GM23338 (cell line): ENCODE data around the gene THBS3. TPM values are rescaled to one million over a fixed set of nuclear protein-coding genes. Genes with fewer than 3 reads are reported as not detected.
A peak's percentile ranks its signal among the peaks of the same experiment; 100 is the strongest.
"Not testable (repeated sequence)": the region's sequence is repeated elsewhere in the genome, so short reads cannot be mapped to it uniquely, and the experiment has no call there.

Source experiments
- ATAC-seq: fragments of 200-7000 bp; cut with Tn5 transposase; 3 replicates; pipeline ENCODE4 v1.9.1; 2020
- DNase-seq: peaks from one replicate; pipeline ENCODE4 v3.0.0-alpha.2; 2015; ENCODE audit warnings: low spot score
- H2AFZ ChIP-seq: fragments of 200-600 bp; sonication (generic); 2 replicates; pipeline ENCODE4 v1.8.0; 2016; ENCODE audit warnings: antibody characterized with exemption, mild to moderate bottlenecking, moderate library complexity
- H3F3A ChIP-seq: fragments of 200-600 bp; sonication (generic); replicated peaks from 2 replicates; pipeline ENCODE4 v1.8.0; 2017; ENCODE audit warnings: antibody characterized with exemption, mixed run types, low read depth
- H3K27ac ChIP-seq: fragments of 200-600 bp; sonication (generic); 2 replicates; pipeline ENCODE4 v1.6.1; 2016; ENCODE audit warnings: low read depth
- H3K27me3 ChIP-seq: fragments of 200-600 bp; sonication (generic); 2 replicates; pipeline ENCODE4 v1.8.0; 2016; ENCODE audit warnings: mild to moderate bottlenecking, mixed run types, moderate library complexity; ENCODE audit not compliant: insufficient read depth
- H3K36me3 ChIP-seq: fragments of 200-600 bp; sonication (generic); 2 replicates; pipeline ENCODE4 v1.8.0; 2016; ENCODE audit warnings: mild to moderate bottlenecking; ENCODE audit not compliant: insufficient read depth
- H3K4me1 ChIP-seq: fragments of 200-600 bp; sonication (generic); 2 replicates; pipeline ENCODE4 v1.8.0; 2016; ENCODE audit warnings: mild to moderate bottlenecking, moderate library complexity; ENCODE audit not compliant: insufficient read depth
- H3K4me2 ChIP-seq: fragments of 200-600 bp; sonication (generic); 2 replicates; pipeline ENCODE4 v1.7.1; 2017; ENCODE audit warnings: mixed run types
- H3K4me3 ChIP-seq: fragments of 200-600 bp; sonication (generic); 2 replicates; pipeline ENCODE4 v1.6.1; 2016; ENCODE audit warnings: mixed run types
- H3K79me2 ChIP-seq: fragments of 200-600 bp; sonication (generic); replicated peaks from 2 replicates; pipeline ENCODE4 v1.8.0; 2017; ENCODE audit warnings: mild to moderate bottlenecking; ENCODE audit not compliant: insufficient read depth
- H3K9me2 ChIP-seq: fragments of 200-600 bp; sonication (generic); 2 replicates; pipeline ENCODE4 v1.8.0; 2017; ENCODE audit not compliant: insufficient read depth
- H4K20me1 ChIP-seq: fragments of 200-600 bp; sonication (generic); replicated peaks from 2 replicates; pipeline ENCODE4 v1.8.0; 2017; ENCODE audit warnings: mild to moderate bottlenecking; ENCODE audit not compliant: insufficient read depth
- H3K27ac Mint-ChIP-seq: 2 replicates; pipeline ENCODE4 v1.8.0; 2020; ENCODE audit warnings: inconsistent platforms, mild to moderate bottlenecking, moderate library complexity, mixed read lengths
- H3K27me3 Mint-ChIP-seq: 3 replicates; pipeline ENCODE4 v1.8.0; 2022; ENCODE audit warnings: low read depth, mild to moderate bottlenecking, moderate library complexity, mixed read lengths, inconsistent platforms; ENCODE audit not compliant: insufficient read depth, poor library complexity
- H3K36me3 Mint-ChIP-seq: 3 replicates; pipeline ENCODE4 v1.8.0; 2021; ENCODE audit warnings: low read depth, mild to moderate bottlenecking, inconsistent platforms, moderate library complexity, mixed read lengths
- H3K4me1 Mint-ChIP-seq: 3 replicates; pipeline ENCODE4 v1.8.0; 2020; ENCODE audit warnings: mild to moderate bottlenecking, inconsistent platforms, mixed read lengths
- H3K4me3 Mint-ChIP-seq: 3 replicates; pipeline ENCODE4 v1.8.0; 2021; ENCODE audit warnings: moderate library complexity, mild to moderate bottlenecking, inconsistent platforms, mixed read lengths
- H3K9me3 Mint-ChIP-seq: 3 replicates; pipeline ENCODE4 v1.8.0; 2020; ENCODE audit warnings: moderate library complexity, mild to moderate bottlenecking, inconsistent platforms, mixed read lengths
- CREB1 ChIP-seq: fragments of 250-450 bp; sonication (Bioruptor Pico); IDR thresholded peaks from 2 replicates; pipeline ENCODE4 v1.5.0; 2020; ENCODE audit warnings: low read depth, mild to moderate bottlenecking, moderate library complexity
- EZH2 ChIP-seq: fragments of 200-600 bp; sonication (generic); IDR thresholded peaks from one replicate; pipeline ENCODE4 v1.8.0; 2017; ENCODE audit warnings: antibody characterized with exemption, mild to moderate bottlenecking, low read depth; ENCODE audit not compliant: unreplicated experiment
- EZH2phosphoT487 ChIP-seq: fragments of 200-600 bp; sonication (generic); IDR thresholded peaks from one replicate; pipeline ENCODE4 v1.8.1; 2018; ENCODE audit warnings: antibody characterized with exemption; ENCODE audit not compliant: unreplicated experiment
- JUNB ChIP-seq: IDR thresholded peaks from one replicate; pipeline ENCODE4 v1.6.1; 2016; ENCODE audit warnings: antibody characterized with exemption; ENCODE audit not compliant: unreplicated experiment
- NANOG ChIP-seq: IDR thresholded peaks from 2 replicates; pipeline ENCODE4 v1.6.1; 2016; ENCODE audit warnings: antibody characterized with exemption, borderline replicate concordance
- POLR2AphosphoS5 ChIP-seq: IDR thresholded peaks from 2 replicates; pipeline ENCODE4 v1.6.1; 2016; ENCODE audit warnings: antibody characterized with exemption, low read depth
- STAT1 ChIP-seq: IDR thresholded peaks from one replicate; pipeline ENCODE4 v1.6.1; 2016; ENCODE audit warnings: antibody characterized with exemption; ENCODE audit not compliant: unreplicated experiment
- ZNF114 ChIP-seq: fragments of 250-450 bp; sonication (Bioruptor Pico); IDR thresholded peaks from 2 replicates; pipeline ENCODE4 v1.5.0; 2020; ENCODE audit warnings: mild to moderate bottlenecking, moderate library complexity
- ZNF331 ChIP-seq: fragments of 250-450 bp; sonication (Bioruptor Pico); IDR thresholded peaks from 2 replicates; pipeline ENCODE4 v1.5.0; 2020; ENCODE audit warnings: low read depth, mild to moderate bottlenecking, moderate library complexity
- polyA plus RNA-seq: library from polyadenylated mRNA; unstranded; fragments of >200 nt; fragmentation: Nextera tagmentation; extraction: Ambion mirVana; gene quantifications from 2 replicates; pipeline ENCODE4 v1.2.1, GENCODE V29; 2016
- total RNA-seq: library from RNA; depleted of rRNA; stranded (reverse); fragments of >200 nt; shearing (Covaris generic); gene quantifications from 2 replicates; pipeline ENCODE4 v1.2.3, GENCODE V29; 2014
- TF ChIP-seq, protein P1 (sequence below): IDR thresholded peaks from 2 replicates; pipeline ENCODE4 v1.6.1; 2016; ENCODE audit warnings: antibody characterized with exemption
- TF ChIP-seq, protein P2 (sequence below), 2 experiments: fragments of 200-600 bp in 1 of 2; sonication (generic) in 1 of 2; conservative IDR thresholded peaks; 2 replicates each; pipeline versions ENCODE4 v1.5.1 to v1.6.1; 2016 to 2017; ENCODE audit warnings: antibody characterized with exemption in 2 of 2, low read depth in 2 of 2, mild to moderate bottlenecking in 2 of 2, moderate library complexity in 1 of 2
- TF ChIP-seq, protein P3 (sequence below): IDR thresholded peaks from one replicate; pipeline ENCODE4 v1.6.1; 2018; ENCODE audit warnings: antibody characterized with exemption; ENCODE audit not compliant: unreplicated experiment

The THBS3 gene
- total and polyA plus RNA-seq, 2 experiments from 2014 or later = 1.2 to 4.3 TPM

DNA sequence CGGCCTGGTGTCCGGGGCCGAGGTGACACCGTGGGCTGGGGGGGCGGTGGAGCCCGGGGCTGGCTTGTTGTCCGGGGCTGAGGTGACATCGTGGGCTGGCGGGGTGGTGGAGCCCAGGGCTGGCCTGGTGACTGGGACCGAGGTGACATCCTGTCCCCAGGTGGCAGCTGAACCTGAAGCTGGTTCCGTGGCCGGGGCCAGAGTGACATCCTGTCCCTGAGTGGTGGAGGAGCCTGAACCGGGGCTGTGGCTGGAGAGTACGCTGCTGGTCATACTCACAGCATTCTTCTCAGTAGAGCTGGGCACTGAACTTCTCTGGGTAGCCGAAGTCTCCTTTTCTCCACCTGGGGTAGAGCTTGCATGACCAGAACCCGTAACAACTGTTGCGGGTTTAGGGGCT, 15.8 kb downstream of the THBS3 start:
- DNase-seq (no peak), ATAC-seq (no peak)

DNA sequence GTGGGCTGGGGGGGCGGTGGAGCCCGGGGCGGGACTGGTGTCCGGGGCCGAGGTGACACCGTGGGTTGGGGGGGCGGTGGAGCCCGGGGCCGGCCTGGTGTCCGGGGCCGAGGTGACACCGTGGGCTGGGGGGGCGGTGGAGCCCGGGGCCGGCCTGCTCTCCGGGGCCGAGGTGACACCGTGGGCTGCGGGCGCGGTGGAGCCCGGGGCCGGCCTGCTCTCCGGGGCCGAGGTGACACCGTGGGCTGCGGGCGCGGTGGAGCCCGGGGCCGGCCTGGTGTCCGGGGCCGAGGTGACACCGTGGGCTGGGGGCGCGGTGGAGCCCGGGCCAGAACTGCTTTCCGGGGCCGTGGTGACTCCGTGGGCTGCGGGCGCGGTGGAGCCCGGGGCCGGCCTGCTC, 17.8 kb downstream of the THBS3 start:
- H3K4me2 ChIP-seq, H3K27me3 ChIP-seq, H3K27ac ChIP-seq, ATAC-seq, H3K4me3 Mint-ChIP-seq, H3K9me2 ChIP-seq, H3K9me3 Mint-ChIP-seq, H3K4me3 ChIP-seq, H3K27ac Mint-ChIP-seq, H2AFZ ChIP-seq, H3K79me2 ChIP-seq, DNase-seq, H4K20me1 ChIP-seq, H3K36me3 ChIP-seq, H3K36me3 Mint-ChIP-seq: not testable (repeated sequence)
- Histone ChIP-seq H3F3A (peaks cover 16% of the 10 kb centered on the region; the same call in 1 of the 2 replicates), H3K4me1 (peaks cover 24% of the 10 kb centered on the region)
- H3K4me1 Mint-ChIP-seq = peaks cover 42% of the 10 kb centered on the region
- peaks cover 40% of the 10 kb centered on the region for H3K27me3 Mint-ChIP-seq

More for the DNA sequence above, 15.8 kb downstream of the THBS3 start:
- H3K36me3 ChIP-seq = peaks cover 2% of the 10 kb centered on the region
- peaks cover 12% of the 10 kb centered on the region for H3K4me1 ChIP-seq
- no peak overlapping the region for H3K4me3 ChIP-seq
- peaks cover 19% of the 10 kb centered on the region for H3F3A ChIP-seq
- no peak overlapping the region; the same call in 1 of the 2 replicates for H3K4me2 ChIP-seq
- H3K9me2 ChIP-seq = no peaks in the 10 kb centered on the region
- no peaks in the 10 kb centered on the region for H4K20me1 ChIP-seq
- no peaks in the 10 kb centered on the region for H3K27me3 ChIP-seq
- no peak overlapping the region for H2AFZ ChIP-seq
- H3K27ac ChIP-seq = no peak overlapping the region
- H3K9me3 Mint-ChIP-seq = peaks cover 6% of the 10 kb centered on the region; the same call in 1 of the 3 replicates
- H3K36me3 Mint-ChIP-seq = peaks cover 21% of the 10 kb centered on the region
- H3K27me3 Mint-ChIP-seq = peaks cover 41% of the 10 kb centered on the region
- H3K79me2 ChIP-seq = peaks cover 16% of the 10 kb centered on the region
- H3K4me3 Mint-ChIP-seq = peak overlapping the region; percentile 50; the same call in 1 of the 3 replicates
- no peak overlapping the region; the same call in 1 of the 2 replicates for H3K27ac Mint-ChIP-seq
- peaks cover 31% of the 10 kb centered on the region for H3K4me1 Mint-ChIP-seq
- TF ChIP-seq CREB1 (CRISPR knock-in tag) = no peak

DNA sequence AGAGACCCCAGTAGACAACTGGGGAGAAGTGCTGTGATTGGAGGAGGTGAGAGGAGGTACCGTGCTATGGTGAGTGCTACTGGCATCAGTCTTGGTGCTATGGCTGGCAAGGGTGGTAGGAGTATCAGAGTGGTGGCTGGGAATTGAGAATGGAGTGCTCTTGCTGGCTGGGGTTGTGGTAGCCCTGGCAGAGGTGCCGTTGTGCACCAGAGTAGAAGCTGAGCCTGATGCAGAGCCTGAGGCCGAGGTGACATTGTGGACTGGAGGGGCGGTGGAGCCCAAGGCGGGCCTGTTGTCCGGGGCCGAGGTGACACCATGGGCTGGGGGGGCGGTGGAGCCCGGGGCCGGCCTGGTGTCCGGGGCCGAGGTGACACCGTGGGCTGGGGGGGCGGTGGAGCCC, 19.4 kb downstream of the THBS3 start:
- Mint-ChIP-seq H3K9me3 (0 out of 3 replicates have a peak, but pooled peaks cover 2% of the 10 kb centered on the region), H3K4me1 (peaks cover 39% of the 10 kb centered on the region), H3K27me3 (peaks cover 28% of the 10 kb centered on the region), H3K27ac (peak overlapping the region; percentile 81), H3K4me3 (peak overlapping the region; percentile 14; the same call in 1 of the 3 replicates), H3K36me3 (peaks cover 12% of the 10 kb centered on the region; the same call in 2 of the 3 replicates)
- H3K4me1 ChIP-seq = peaks cover 23% of the 10 kb centered on the region
- no peaks in the 10 kb centered on the region for H3K79me2 ChIP-seq
- no peak overlapping the region for H3K4me3 ChIP-seq
- H4K20me1 ChIP-seq = no peaks in the 10 kb centered on the region
- no peaks in the 10 kb centered on the region for H3K27me3 ChIP-seq
- no peak overlapping the region for H3K27ac ChIP-seq
- H3K9me2 ChIP-seq = no peaks in the 10 kb centered on the region
- no peak overlapping the region for H2AFZ ChIP-seq
- peaks cover 10% of the 10 kb centered on the region; the same call in 1 of the 2 replicates for H3F3A ChIP-seq
- DNase-seq (no peak), ATAC-seq (no peak)
- no peaks in the 10 kb centered on the region for H3K36me3 ChIP-seq
- no peak overlapping the region for H3K4me2 ChIP-seq
- TF ChIP-seq CREB1 (CRISPR knock-in tag) = no peak
- TF ChIP-seq EZH2phosphoT487 = no peak
- TF ChIP-seq, protein P1, sequence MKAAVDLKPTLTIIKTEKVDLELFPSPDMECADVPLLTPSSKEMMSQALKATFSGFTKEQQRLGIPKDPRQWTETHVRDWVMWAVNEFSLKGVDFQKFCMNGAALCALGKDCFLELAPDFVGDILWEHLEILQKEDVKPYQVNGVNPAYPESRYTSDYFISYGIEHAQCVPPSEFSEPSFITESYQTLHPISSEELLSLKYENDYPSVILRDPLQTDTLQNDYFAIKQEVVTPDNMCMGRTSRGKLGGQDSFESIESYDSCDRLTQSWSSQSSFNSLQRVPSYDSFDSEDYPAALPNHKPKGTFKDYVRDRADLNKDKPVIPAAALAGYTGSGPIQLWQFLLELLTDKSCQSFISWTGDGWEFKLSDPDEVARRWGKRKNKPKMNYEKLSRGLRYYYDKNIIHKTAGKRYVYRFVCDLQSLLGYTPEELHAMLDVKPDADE = no peak
- no peak for TF ChIP-seq ZNF331 (CRISPR knock-in tag)
- no peak for TF ChIP-seq NANOG
- TF ChIP-seq, protein P2, sequence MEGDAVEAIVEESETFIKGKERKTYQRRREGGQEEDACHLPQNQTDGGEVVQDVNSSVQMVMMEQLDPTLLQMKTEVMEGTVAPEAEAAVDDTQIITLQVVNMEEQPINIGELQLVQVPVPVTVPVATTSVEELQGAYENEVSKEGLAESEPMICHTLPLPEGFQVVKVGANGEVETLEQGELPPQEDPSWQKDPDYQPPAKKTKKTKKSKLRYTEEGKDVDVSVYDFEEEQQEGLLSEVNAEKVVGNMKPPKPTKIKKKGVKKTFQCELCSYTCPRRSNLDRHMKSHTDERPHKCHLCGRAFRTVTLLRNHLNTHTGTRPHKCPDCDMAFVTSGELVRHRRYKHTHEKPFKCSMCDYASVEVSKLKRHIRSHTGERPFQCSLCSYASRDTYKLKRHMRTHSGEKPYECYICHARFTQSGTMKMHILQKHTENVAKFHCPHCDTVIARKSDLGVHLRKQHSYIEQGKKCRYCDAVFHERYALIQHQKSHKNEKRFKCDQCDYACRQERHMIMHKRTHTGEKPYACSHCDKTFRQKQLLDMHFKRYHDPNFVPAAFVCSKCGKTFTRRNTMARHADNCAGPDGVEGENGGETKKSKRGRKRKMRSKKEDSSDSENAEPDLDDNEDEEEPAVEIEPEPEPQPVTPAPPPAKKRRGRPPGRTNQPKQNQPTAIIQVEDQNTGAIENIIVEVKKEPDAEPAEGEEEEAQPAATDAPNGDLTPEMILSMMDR (conservative IDR thresholded peaks at IDR 0.05; ENCODE audit: low read depth in 2 of 2) = no peak
- TF ChIP-seq JUNB = no peak
- TF ChIP-seq ZNF114 (CRISPR knock-in tag) = no peak
- no peak for TF ChIP-seq STAT1
- TF ChIP-seq, protein P3, sequence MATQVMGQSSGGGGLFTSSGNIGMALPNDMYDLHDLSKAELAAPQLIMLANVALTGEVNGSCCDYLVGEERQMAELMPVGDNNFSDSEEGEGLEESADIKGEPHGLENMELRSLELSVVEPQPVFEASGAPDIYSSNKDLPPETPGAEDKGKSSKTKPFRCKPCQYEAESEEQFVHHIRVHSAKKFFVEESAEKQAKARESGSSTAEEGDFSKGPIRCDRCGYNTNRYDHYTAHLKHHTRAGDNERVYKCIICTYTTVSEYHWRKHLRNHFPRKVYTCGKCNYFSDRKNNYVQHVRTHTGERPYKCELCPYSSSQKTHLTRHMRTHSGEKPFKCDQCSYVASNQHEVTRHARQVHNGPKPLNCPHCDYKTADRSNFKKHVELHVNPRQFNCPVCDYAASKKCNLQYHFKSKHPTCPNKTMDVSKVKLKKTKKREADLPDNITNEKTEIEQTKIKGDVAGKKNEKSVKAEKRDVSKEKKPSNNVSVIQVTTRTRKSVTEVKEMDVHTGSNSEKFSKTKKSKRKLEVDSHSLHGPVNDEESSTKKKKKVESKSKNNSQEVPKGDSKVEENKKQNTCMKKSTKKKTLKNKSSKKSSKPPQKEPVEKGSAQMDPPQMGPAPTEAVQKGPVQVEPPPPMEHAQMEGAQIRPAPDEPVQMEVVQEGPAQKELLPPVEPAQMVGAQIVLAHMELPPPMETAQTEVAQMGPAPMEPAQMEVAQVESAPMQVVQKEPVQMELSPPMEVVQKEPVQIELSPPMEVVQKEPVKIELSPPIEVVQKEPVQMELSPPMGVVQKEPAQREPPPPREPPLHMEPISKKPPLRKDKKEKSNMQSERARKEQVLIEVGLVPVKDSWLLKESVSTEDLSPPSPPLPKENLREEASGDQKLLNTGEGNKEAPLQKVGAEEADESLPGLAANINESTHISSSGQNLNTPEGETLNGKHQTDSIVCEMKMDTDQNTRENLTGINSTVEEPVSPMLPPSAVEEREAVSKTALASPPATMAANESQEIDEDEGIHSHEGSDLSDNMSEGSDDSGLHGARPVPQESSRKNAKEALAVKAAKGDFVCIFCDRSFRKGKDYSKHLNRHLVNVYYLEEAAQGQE = no peak
- TF ChIP-seq EZH2 = no peak
- no peak for TF ChIP-seq POLR2AphosphoS5
